ENCODE results near the gene OR2C3.

GRCh38 chr1:247574236-247574635 is 38.0 kb upstream of the OR2C3 start:
- TF ChIP-seq CTCF (IDR thresholded peaks at IDR 0.05; ENCODE audit: poor library complexity, severe bottlenecking) (no peak), EZH2 (IDR thresholded peaks at IDR 0.05; ENCODE audit: borderline replicate concordance, insufficient read depth, low read length, poor library complexity, severe bottlenecking) (no peak)
